HL-60 (cell line): ENCODE measurements around the gene STX4.

Source experiments
- GABPA ChIP-seq: IDR thresholded peaks from 2 replicates; pipeline ENCODE4 v1.6.1; 2012; ENCODE audit warnings: low read depth
- POLR2AphosphoS5 ChIP-seq: IDR thresholded peaks from 2 replicates; pipeline ENCODE4 v1.6.1; 2012; ENCODE audit warnings: low read depth
- TF ChIP-seq, protein P1 (sequence below): IDR thresholded peaks from one replicate; pipeline ENCODE4 v1.5.1; 2011; ENCODE audit warnings: low read length, control low read depth, inconsistent platforms; ENCODE audit not compliant: insufficient read depth
- TF ChIP-seq, protein P2 (sequence below): IDR thresholded peaks from 2 replicates; pipeline ENCODE4 v1.6.1; 2012; ENCODE audit warnings: low read depth; ENCODE audit not compliant: insufficient replicate concordance

DNA sequence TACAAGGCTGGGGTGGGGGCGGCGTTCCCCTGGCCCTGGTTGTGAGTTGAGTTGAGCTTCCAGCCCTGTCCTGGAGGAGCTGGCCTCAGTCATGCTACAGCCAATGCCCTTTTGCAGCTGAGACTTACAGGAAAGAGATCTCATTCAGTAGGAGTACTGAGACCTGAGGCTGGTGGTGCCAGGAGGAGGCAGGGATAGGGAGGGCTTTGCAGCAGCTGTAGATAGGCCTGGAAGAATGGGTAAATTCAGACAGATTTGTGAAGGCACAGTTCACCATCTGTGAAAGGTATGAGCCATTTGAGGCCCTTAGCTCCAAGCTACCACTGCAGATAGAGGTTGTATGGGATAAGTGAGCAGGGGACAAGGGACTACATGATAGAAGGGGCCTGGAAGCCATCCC, 5.6 kb downstream of the STX4 start:
- TF ChIP-seq, protein P1, sequence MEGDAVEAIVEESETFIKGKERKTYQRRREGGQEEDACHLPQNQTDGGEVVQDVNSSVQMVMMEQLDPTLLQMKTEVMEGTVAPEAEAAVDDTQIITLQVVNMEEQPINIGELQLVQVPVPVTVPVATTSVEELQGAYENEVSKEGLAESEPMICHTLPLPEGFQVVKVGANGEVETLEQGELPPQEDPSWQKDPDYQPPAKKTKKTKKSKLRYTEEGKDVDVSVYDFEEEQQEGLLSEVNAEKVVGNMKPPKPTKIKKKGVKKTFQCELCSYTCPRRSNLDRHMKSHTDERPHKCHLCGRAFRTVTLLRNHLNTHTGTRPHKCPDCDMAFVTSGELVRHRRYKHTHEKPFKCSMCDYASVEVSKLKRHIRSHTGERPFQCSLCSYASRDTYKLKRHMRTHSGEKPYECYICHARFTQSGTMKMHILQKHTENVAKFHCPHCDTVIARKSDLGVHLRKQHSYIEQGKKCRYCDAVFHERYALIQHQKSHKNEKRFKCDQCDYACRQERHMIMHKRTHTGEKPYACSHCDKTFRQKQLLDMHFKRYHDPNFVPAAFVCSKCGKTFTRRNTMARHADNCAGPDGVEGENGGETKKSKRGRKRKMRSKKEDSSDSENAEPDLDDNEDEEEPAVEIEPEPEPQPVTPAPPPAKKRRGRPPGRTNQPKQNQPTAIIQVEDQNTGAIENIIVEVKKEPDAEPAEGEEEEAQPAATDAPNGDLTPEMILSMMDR, result no peak
- TF ChIP-seq POLR2AphosphoS5 (no peak), GABPA (no peak)
- TF ChIP-seq, protein P2, sequence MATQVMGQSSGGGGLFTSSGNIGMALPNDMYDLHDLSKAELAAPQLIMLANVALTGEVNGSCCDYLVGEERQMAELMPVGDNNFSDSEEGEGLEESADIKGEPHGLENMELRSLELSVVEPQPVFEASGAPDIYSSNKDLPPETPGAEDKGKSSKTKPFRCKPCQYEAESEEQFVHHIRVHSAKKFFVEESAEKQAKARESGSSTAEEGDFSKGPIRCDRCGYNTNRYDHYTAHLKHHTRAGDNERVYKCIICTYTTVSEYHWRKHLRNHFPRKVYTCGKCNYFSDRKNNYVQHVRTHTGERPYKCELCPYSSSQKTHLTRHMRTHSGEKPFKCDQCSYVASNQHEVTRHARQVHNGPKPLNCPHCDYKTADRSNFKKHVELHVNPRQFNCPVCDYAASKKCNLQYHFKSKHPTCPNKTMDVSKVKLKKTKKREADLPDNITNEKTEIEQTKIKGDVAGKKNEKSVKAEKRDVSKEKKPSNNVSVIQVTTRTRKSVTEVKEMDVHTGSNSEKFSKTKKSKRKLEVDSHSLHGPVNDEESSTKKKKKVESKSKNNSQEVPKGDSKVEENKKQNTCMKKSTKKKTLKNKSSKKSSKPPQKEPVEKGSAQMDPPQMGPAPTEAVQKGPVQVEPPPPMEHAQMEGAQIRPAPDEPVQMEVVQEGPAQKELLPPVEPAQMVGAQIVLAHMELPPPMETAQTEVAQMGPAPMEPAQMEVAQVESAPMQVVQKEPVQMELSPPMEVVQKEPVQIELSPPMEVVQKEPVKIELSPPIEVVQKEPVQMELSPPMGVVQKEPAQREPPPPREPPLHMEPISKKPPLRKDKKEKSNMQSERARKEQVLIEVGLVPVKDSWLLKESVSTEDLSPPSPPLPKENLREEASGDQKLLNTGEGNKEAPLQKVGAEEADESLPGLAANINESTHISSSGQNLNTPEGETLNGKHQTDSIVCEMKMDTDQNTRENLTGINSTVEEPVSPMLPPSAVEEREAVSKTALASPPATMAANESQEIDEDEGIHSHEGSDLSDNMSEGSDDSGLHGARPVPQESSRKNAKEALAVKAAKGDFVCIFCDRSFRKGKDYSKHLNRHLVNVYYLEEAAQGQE, result no peak
